GM18511 (cell line): Measurements from ENCODE around the gene LFNG.

Experiments
- ATAC-seq: cut with Tn5 transposase; IDR thresholded peaks from one replicate; pipeline ENCODE4 v1.9.1; 2021; ENCODE audit warnings: mild to moderate bottlenecking, moderate library complexity; ENCODE audit not compliant: unreplicated experiment

LFNG gene

DNA sequence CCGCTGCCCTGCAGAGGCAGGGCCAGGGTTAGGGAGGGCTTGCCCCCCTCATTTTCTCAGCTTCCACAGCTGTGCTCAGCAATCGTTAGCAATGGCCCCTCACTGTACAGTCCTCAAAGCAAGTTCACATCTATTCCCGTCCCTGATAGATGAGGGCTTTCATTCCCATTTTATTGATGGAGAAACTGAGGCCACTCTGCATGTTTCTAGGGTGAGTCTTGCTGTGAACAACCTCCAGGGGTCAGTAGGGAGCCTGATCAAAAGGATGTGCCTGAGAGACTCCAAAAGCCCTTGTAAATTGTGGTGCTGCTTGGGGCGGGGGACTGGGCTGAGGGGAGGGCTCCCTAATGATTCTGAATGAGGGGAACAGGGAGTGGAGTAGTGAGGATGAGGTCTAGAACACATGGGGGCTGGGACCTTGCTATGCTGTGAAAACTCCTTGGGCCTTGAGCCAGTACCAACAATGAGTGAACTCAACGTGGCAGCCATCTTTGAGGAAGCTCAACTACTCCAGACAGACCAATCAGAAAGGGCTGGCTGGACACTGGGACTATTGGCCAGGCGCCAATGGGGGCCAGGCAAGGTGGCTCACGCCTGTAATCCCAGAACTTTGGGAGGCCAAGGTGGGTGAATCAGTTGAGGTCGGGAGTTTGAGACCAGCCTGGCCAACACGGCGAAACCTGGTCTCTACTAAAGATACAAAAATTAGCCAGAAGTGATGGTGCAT, 36.7 kb upstream of the LFNG start:
- ATAC-seq, result no peak

DNA sequence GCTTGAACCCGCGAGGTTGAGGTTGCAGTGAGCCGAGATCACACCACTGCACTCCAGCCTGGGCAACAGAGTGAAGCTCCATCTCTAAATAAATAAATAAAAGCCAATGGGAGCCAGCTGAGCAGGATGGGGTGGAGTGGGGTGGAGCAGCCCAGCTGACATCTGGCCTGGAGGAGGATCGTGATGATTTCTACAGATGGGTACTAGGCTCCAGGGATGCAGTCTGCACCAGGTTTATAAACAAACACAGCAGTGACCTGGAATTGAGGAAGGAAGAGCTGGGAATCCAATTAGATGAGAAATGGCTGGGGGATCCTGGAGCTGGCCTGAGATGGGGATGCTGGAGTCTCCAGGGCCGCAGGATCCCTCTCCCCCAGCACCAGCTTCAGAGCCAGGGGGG, 36.1 kb upstream of the LFNG start:
- ATAC-seq, result no peak

DNA sequence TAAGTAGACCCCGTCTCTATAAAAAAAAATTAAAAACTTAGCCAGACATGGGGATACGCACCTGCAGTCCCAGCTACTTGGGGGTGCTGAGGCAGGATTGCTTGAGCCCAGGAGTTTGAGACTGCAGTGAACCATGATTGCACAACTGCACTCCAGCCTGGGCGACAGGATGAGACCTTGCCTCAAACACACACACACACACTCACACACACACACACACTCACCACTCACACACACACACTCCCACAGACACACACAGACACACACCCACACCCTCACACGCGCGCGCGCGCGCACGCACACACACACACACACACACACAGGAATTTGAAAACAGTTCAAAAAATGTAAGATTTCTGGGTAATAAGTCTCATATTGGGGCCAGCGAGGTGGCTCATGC, 34.7 kb upstream of the LFNG start:
- ATAC-seq, result no peak

DNA sequence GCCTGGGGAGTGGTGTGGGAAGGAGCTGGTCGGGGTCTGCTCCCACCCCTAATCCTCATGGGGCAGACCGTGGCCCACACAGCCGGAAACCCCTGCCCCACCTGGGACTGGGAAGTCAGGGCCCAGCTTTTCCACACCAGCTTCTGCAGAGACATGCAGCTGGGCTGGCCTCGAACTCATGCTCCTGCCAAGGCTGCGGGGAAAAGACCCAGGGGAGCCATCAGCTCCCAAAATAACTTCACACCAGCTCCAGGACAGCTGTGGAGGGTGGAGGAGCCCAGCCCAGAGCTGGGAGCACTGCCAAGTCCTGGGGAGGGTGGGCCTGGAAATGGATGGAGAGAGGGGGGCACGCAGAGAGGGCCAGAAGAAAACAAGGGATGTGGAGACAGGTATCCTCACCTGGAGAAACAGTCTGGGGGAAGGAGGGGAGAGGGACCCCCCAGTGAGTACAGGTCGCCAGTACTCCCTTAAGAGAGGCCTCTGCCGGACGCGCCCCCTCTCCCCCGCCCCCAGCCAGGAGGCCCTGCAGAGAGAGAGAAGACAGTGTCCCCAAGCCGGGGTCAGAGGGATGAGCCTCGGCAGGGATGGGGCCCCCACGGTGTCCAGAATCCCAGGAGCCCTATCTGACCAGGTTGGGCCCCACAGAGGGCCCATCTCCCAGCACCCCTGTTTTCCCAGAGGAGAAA, 31.8 kb upstream of the LFNG start:
- no peak for ATAC-seq

DNA sequence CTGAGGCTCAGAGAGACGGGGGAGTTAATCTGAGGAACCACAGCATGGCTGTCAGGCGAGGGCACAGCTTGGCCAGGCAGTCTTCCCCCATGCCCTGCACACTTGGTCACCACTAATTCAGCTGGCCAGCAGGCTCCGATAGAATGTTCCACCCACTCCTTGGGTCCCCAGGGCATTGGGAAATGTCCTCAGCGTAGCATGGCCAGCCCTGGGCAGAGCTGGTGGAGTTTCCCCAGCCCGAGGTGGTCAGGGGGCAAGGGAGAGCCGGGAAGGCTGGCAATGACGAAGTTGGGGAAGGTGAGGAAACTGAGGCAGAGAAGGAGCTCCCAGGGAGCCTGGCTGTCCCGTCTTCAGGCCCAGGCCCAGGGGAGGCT, 31.3 kb upstream of the LFNG start:
- ATAC-seq, result no peak

DNA sequence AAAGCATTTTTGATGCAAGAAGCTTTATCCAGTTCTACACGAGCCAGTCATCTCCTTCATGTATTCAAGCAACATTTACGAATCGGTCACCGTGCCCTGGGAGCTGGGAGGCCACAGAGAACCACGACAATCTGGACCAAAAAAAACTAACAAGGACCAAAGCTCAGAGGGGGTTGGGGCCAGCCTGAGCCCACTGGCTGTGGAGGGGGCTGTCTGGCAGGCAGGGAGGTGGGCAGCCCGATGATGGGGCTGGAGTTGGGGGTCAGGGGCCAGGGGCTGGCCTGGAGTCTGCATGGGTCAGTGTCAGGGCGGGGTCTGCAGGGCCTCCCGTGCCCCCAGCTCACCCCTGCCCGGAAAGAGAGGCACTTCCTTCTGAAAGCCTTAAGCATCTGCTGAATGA, 30.9 kb upstream of the LFNG start:
- no peak for ATAC-seq

DNA sequence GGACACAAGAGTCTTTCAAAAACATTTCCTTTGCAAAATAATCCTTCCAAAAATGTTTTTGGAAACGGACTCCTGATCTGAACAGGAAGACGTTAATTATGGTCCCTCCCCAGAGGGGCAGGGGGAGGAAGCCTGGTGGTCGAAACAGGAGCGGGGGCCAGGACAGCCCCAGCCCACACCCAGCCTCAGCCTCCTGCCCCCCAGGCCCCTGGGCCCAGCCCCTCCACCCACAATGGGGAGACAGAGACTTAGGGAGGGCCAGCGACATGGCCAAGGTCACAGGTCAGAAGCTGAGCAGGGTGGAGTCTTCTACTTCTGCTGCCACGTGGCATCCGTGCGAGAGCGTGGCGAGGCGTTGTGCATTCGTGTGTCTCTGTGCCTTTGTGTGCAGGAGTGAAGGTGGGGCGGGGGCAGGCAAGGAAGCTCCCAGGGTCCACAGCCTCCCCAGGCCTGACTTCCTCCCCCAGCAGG, 29.4 kb upstream of the LFNG start:
- ATAC-seq, result no peak

DNA sequence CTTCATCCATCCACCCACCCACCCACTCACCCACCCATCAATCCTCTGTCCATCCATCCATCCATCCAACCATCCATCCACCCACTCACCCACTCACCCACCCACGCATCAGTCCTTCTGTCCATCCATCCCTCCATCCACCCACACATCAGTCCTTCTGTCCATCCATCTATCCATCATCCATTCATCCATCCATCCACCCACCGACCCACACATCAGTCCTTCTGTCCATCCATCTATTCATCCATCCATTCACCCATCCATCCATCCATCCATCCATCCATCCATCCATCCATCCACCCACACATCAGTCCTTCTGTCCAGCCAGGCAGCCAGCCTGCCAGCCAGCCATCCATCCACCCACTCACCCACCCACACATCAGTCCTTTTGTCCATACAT, 27.5 kb upstream of the LFNG start:
- no peak for ATAC-seq

DNA sequence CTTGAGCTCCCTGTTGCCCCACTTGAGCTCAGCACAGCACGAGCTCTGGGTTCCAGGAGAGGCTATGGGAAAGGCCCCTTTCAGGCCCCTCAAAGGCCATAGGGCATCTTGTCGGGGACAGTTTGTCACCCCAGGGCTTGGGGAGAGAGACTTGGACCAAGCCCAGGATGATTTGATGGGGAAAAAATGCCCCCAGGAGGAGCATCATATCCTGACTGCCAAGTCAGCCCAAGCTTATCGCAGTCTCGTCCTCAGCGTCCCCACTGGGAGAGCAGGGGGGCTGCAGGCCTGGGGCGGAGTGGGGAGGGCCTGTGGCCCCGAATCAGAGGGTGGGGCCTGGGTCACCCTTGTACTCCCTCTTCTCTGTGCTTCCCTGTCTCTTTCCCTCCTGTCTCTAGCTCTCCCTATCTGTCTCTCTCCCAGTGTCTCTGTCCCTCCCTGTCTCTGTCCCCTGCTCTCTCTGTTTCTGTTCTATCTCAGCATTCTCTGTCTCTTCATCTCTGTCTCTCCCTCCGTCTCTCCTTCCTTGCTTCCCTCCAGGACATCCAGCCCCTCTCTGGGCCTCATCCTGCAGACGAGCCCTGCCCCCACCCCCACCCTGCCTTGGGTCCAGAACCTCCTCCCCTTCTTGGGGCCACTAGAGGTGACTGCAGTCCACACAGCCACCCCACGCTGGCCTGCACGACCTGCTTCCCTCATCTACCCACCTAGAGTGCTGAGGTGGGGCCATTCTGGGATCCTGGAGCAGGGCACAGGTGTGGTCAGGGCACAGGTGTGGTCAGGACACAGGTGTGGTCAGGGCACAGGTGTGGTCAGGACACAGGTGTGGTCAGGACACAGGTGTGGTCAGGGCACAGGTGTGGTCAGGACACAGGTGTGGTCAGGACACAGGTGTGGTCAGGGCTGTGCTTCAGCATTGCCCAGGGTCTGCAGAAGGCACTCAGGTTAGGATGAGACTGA, 26.1 kb upstream of the LFNG start:
- ATAC-seq, result no peak

DNA sequence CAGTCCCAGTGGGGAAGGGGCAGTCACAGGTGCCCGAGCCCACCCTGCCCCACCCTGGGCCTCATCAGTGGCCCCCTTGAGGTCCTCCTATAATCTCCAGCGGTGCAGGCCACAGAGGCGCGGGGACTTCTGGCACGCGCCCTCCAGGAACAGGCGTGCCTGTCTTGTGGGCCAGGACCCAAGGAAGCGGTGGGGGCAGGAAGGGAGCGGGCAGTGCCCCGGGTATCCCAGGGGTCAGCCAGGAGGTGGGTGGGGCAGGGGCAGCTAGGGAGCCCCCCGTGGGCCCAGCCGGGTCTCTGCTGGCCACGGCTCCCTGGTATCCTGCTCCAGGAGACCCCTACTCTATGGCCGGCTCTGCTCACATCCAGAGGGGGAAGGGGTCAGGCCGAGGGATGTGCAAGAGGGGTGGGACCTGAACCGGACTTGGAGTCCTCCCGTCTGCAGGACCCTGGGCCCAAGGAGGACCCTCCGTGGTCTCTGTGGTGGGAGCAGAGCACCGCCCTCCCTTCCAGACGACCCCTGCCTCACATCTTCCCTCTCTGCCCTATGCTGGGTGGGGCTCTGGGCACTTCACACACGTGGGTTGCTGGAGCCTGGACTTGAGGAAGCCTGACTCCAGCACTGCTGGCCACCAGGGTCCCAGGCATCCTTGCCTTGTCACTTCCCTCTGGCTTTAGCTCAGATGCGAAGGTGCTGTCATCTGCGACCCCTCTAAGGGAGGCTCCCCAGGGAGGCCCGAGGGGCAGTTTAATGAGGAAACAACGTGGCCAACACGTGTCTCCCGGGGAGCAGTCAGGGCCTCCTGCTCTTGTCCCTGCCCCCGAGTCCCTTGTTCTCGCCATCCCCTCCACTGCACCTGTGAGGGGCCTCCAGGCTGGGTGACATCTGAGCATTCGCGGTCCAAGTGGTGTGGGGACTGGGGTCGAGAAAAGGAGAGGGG, 25.1 kb upstream of the LFNG start:
- no peak for ATAC-seq

DNA sequence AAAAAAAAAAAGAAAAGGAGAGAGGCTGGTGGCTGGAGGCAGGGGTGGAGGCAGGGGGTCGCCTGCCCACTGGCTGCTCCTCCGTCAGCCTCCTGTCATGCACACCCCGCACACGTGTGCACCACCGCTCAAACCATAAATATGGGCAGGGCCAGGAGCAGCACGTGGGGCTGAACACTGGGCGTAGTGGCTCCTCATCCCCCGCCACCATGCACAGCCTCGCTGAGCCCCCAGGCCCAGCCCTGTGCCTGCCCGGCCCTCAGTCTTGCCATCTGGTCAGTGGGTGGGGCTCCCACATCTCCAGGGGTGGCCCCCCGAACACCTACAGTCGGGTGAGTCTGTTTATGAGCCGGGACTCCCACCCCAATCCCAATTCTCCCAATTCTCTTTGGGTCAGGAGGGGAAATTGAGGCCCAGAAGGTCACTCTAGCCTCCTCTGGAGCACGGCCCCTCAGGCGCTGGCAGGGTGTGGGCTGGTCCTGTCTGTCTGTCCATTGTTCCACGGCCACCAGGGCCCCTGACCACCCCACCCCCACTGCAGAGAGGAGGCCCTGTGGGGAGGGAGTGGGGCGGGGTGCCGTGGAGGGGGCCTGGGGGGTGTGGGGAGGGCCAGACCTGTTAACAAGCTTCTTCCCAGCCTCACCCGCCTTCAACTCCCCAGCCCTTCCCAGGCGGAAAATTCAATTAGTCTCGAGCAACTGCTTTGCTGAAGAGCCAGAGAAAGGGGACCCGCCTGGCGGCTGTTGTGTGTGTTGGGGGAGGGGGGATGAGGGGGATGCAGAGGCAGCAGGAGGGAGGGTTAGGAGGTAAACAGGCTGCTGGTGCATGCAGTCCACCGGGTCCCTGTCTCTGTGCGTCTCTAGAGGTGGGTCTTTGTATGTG, 23.9 kb upstream of the LFNG start:
- no peak for ATAC-seq

DNA sequence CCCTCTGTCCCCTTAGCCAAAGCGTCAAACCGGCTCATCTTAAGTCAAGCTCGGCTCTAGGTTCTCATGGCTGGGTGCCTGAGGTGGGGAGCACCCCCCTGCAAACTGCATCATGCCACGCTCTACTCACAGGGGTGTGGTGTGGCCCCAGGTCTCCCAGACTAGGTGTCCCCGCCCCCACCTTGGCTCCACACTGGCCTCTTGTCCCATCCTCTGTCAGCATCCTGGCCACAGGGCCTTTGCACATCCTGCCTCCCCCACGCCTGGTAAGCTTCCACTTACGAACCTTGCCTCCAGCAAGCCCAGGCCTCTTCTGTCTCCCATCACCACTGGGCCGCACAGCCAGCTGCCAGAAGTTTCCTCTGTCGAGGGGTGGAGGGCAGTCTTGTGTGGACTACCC, 23.2 kb upstream of the LFNG start:
- no peak for ATAC-seq

DNA sequence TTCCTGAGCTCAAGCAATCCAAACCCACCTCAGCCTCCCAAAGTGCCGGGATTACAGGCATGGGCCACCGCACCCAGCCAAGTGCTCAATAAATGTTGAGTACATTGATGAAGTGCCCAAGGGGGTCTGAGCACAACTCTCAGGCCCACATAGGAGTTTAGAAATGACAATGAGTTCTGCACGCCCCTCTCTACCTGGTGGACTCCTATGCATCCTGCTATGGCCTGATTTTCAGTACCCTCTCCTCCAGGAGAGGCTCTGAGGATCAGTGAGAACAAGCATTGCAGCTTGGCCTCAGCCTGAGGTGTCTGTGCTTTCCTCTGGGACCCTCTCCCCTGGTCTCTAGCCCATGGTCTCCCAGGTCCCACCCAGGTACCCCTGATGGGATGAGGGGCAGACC, 22.5 kb upstream of the LFNG start:
- ATAC-seq, result no peak

DNA sequence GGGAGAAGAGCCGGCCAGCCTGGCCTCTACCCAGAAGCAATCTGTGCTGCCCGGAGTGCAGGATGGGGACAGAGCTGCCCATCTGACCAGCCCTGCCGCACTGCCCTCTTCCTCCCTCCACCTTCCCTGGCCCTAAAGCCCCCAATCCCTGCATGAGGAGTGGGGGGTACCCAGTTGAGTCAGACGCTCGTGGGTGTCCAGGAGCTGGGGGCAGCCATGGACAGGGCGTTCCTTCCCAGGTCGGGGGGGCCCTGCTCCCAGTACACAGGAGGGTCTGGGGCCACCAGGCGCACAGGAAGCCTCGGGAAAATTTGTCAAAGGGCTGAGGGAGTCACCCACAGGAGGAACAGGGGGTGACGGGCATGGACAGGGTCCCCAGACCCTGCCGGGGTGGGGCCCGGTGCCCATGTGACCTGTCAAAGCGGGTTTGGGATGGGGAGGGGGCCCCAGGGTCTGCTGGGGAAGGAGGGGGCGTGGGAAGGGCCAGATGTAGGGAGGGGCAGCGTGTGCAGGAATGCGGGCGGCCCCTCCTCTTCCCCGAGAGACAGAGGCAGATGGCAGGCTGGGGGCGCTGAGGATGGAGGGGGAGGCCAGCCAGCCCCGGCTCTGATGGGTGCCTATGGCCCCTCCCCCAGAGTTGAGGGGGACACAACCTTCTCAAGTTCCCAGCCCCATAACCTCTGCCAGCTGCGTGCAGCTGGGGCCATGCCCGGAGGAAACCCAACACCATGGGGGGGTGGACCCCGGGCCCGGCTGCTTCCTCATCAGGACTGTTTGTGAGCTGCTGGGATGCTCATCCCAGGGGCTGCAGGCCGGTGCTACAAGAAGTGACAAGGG, 21.9 kb upstream of the LFNG start:
- no peak for ATAC-seq

DNA sequence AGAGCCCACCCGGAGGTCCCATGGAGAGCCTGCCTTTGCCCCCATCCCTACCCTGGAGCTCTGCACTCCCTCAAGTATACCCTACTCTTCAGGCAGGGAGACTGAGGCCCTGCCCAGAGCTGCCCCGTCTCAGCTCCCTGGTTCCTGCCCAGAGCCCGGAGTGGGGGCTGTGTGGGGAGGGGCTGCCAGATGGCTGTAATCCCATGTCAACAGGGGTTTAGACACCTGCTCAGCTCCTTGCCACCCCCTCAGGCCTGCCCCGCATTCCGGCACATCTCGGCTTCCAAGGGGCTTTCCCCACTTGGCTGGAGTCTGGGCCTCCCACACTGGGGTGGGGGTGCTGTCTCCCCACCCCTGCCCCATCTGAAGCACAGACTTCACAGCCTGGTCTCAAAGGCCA, 20.9 kb upstream of the LFNG start:
- no peak for ATAC-seq

DNA sequence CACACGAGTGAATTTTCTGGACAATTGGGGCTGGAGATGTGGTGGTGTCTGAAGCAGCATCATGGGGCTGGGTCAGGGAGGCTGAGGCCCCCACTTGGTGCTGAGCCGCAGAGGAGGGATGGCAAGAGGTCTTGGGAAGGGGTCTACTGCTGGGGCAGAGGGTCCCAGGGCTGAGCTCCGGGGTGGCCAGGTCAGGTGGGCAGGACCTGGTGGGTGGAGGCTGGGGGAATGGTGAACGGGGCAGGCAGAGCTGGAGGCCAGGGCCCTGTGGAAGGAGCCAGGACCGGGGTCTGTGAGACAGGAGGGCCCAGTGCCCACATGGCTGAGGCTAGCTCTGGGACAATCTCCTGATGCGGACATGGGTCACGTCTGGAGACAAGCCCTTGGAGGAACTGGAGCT, 20.4 kb upstream of the LFNG start:
- ATAC-seq, result no peak

DNA sequence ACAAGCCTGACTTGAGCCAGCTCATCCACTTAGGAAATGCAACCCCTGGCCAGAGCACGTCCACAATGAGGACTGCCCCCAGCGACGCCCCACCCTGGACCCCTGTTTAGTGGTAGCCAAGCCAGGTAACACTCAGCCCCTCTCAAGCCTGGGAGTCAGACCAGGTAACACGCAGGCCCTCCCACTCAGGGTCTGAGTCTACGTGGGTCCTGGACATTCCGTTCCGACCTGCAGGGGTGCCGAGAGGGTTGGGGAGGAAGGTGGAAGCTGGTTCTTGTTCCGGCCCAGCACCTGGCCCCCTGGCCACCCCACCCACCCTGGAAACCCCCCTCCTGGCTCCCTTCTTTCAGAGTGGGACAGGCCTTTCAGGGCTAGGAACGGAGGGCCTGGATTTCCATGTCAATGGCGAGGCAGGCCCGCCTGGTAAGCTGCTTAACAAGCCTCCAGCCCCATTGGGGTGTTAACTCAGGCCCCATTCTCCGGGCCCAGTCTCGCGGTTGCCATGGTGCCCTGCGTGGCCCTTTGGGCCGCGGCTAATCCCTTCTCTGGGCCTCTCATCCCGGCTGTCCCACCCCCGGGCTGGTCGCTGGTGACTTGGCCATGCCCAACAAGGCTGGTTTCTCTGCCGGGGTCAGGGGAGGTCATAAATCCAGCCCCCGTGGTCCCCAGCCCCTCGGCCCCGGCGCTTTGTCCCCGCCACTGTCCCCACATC, 19.7 kb upstream of the LFNG start:
- ATAC-seq, result no peak

DNA sequence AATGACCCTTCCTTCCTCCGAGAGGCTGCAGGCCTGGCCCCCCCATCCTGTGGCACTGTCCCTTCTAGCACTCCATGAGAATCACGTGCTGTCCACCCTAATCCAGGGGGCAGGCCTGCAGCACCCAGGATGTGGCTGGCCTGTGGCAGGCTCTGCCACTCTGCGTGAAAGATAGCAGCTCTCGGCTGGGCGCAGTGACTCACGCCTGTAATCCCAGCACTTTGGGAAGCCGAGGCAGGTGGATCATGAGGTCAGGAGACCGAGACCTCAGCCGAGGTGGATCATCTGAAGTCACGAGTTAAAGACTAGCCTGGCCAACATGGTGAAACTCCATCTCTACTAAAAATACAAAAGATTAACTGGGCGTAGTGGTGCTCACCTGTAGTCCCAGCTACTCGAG, 18.9 kb upstream of the LFNG start:
- no peak for ATAC-seq
